GM19351 (cell line): Measurements from ENCODE around the gene COQ8B.

ENCODE experiments used
- ATAC-seq: cut with Tn5 transposase; IDR thresholded peaks from one replicate; pipeline ENCODE4 v1.9.1; 2021; ENCODE audit warnings: mild to moderate bottlenecking, moderate library complexity; ENCODE audit not compliant: unreplicated experiment

Gene COQ8B

GRCh38 chr19:40642051-40642706 lies 74.5 kb downstream of the COQ8B start:
- ATAC-seq = no peak
